A549 (cell line): ENCODE results near the gene C2orf66. TPM values are rescaled to one million over a fixed set of nuclear protein-coding genes. Genes with fewer than 3 reads are reported as not detected.

ENCODE experiments used
- ATAC-seq, 2 experiments: fragments of 200-7000 bp in 1 of 2; fragments of >200 bp in 1 of 2; cut with Nextera tagmentation in 1 of 2; cut with Tn5 transposase in 1 of 2; 3 replicates each; pipeline versions ENCODE4 v1.8.0 to v1.9.1; 2018 to 2020; ENCODE audit warnings: mild to moderate bottlenecking in 1 of 2, moderate library complexity in 1 of 2
- CTCF ChIA-PET: fragments of 300-600 bp; sonication (Branson Sonifier 250); formaldehyde crosslinking; extraction: SDS; loops from one replicate; lab custom pipeline; 2021; ENCODE audit warnings: antibody characterized with exemption, inconsistent platforms; lab: Yijun Ruan, JAX
- POLR2A ChIA-PET: fragments of 350-600 bp; formaldehyde crosslinking; extraction: SDS; loops from one replicate; lab custom pipeline; 2021; ENCODE audit warnings: antibody characterized with exemption, inconsistent platforms; lab: Yijun Ruan, JAX
- DNase-seq, 2 experiments: peaks; one replicate each; pipeline versions ENCODE4 v3.0.0 to v3.0.0-alpha.2; 2011 to 2016; ENCODE audit warnings: low read depth in 1 of 2, low spot score in 1 of 2
- FAIRE-seq: peaks from 2 replicates; lab custom pipeline; 2011; peaks lifted over from hg19 to GRCh38; lab: Jason Lieb, UNC
- H3K27ac ChIP-seq, 2 experiments: fragments of >200 bp; sonication (Bioruptor Twin); formaldehyde crosslinking; 3 replicates each; pipeline ENCODE4 v1.5.1; 2016 to 2017
- H3K4me1 ChIP-seq: fragments of >200 bp; sonication (Bioruptor Twin); formaldehyde crosslinking; 3 replicates; pipeline ENCODE4 v1.6.1; 2016
- H3K4me2 ChIP-seq: fragments of >200 bp; sonication (Bioruptor Twin); formaldehyde crosslinking; 3 replicates; pipeline ENCODE4 v1.6.1; 2016
- H3K4me3 ChIP-seq: fragments of >200 bp; sonication (Bioruptor Twin); formaldehyde crosslinking; 3 replicates; pipeline ENCODE4 v1.5.1; 2016
- H3K9me3 ChIP-seq: fragments of >200 bp; sonication (Bioruptor Twin); formaldehyde crosslinking; 3 replicates; pipeline ENCODE4 v1.6.1; 2016
- CEBPB ChIP-seq, 2 experiments: fragments of >200 bp in 1 of 2; sonication (Bioruptor Twin) in 1 of 2; formaldehyde crosslinking in 1 of 2; IDR thresholded peaks; 2 replicates each; pipeline ENCODE4 v1.6.1; 2012 to 2016
- E2F6 ChIP-seq: IDR thresholded peaks from 2 replicates; pipeline ENCODE4 v1.6.1; 2012; ENCODE audit warnings: low read depth, borderline replicate concordance
- EHMT2 ChIP-seq: fragments of 200-600 bp; sonication (generic); IDR thresholded peaks from 2 replicates; pipeline ENCODE4 v1.6.1; 2016; ENCODE audit warnings: antibody characterized with exemption, low read depth, mild to moderate bottlenecking, moderate library complexity
- ESRRA ChIP-seq: fragments of 150-350 bp; IDR thresholded peaks from 2 replicates; pipeline ENCODE4 v1.6.1; 2014; ENCODE audit warnings: mild to moderate bottlenecking, low read length, borderline replicate concordance
- FOSB ChIP-seq: fragments of 250-450 bp; sonication (Bioruptor Pico); IDR thresholded peaks from 2 replicates; pipeline ENCODE4 v1.5.0; 2020; ENCODE audit warnings: mild to moderate bottlenecking, moderate library complexity
- FOSL2 ChIP-seq, 2 experiments: fragments of 450-650 bp in 1 of 2; fragments of >200 bp in 1 of 2; sonication (Bioruptor Twin) in 1 of 2; formaldehyde crosslinking; IDR thresholded peaks; 2 replicates each; pipeline versions ENCODE4 v1.5.0 to v1.6.1; 2016 to 2020; ENCODE audit warnings: mild to moderate bottlenecking in 1 of 2, moderate library complexity in 1 of 2
- FOXS1 ChIP-seq: fragments of 250-450 bp; sonication (Bioruptor Pico); IDR thresholded peaks from 2 replicates; pipeline ENCODE4 v1.5.0; 2020; ENCODE audit warnings: mild to moderate bottlenecking, moderate library complexity
- HOXA7 ChIP-seq: fragments of 250-450 bp; sonication (Bioruptor Pico); IDR thresholded peaks from 2 replicates; pipeline ENCODE4 v1.5.0; 2020; ENCODE audit warnings: mild to moderate bottlenecking, moderate library complexity
- HOXB13 ChIP-seq: fragments of 250-450 bp; sonication (Bioruptor Pico); IDR thresholded peaks from 2 replicates; pipeline ENCODE4 v1.5.0; 2020; ENCODE audit warnings: low read depth, mild to moderate bottlenecking, moderate library complexity
- HOXB5 ChIP-seq: fragments of 250-450 bp; sonication (Bioruptor Pico); IDR thresholded peaks from 2 replicates; pipeline ENCODE4 v1.5.0; 2020; ENCODE audit warnings: mild to moderate bottlenecking, moderate library complexity
- JUNB ChIP-seq: fragments of >200 bp; sonication (Bioruptor Twin); formaldehyde crosslinking; IDR thresholded peaks from 2 replicates; pipeline ENCODE4 v1.6.1; 2016
- KDM1A ChIP-seq: fragments of 200-600 bp; sonication (generic); IDR thresholded peaks from 2 replicates; pipeline ENCODE4 v1.6.1; 2016; ENCODE audit warnings: low read depth, mild to moderate bottlenecking
- MAX ChIP-seq: IDR thresholded peaks from 2 replicates; pipeline ENCODE4 v1.6.1; 2012
- NFE2L2 ChIP-seq: fragments of 150-350 bp; conservative IDR thresholded peaks from 2 replicates; pipeline ENCODE4 v1.6.1; 2014; ENCODE audit warnings: low read length
- NR3C1 ChIP-seq: fragments of >200 bp; sonication (Bioruptor Twin); formaldehyde crosslinking; IDR thresholded peaks from 3 replicates; pipeline ENCODE4 v1.6.1; 2017
- PBX3 ChIP-seq: IDR thresholded peaks from 2 replicates; pipeline ENCODE4 v1.6.1; 2012
- PHF8 ChIP-seq: fragments of 200-600 bp; sonication (generic); IDR thresholded peaks from 2 replicates; pipeline ENCODE4 v1.6.1; 2016; ENCODE audit warnings: low read depth, mild to moderate bottlenecking, antibody characterized with exemption, moderate library complexity, borderline replicate concordance
- POLR2AphosphoS2 ChIP-seq: conservative IDR thresholded peaks from 2 replicates; pipeline ENCODE4 v1.6.1; 2012; ENCODE audit warnings: low read length, improper control_type of control experiment, inconsistent platforms
- RAD21 ChIP-seq, 2 experiments: fragments of >200 bp in 1 of 2; sonication (Bioruptor Twin) in 1 of 2; formaldehyde crosslinking in 1 of 2; IDR thresholded peaks in 1 of 2; conservative IDR thresholded peaks in 1 of 2; 2 replicates in 1 of 2; 3 replicates in 1 of 2; pipeline ENCODE4 v1.6.1; 2012 to 2018; ENCODE audit warnings: inconsistent platforms in 1 of 2
- RARB ChIP-seq: fragments of 250-450 bp; sonication (Bioruptor Pico); IDR thresholded peaks from 2 replicates; pipeline ENCODE4 v1.8.0; 2021; ENCODE audit warnings: mild to moderate bottlenecking, moderate library complexity
- RCOR1 ChIP-seq: fragments of 150-350 bp; IDR thresholded peaks from 2 replicates; pipeline ENCODE4 v1.6.1; 2014; ENCODE audit warnings: antibody characterized with exemption, low read length, low read depth
- SMC3 ChIP-seq: fragments of >200 bp; sonication (Bioruptor Twin); formaldehyde crosslinking; IDR thresholded peaks from 3 replicates; pipeline ENCODE4 v1.6.1; 2018; ENCODE audit warnings: inconsistent platforms
- TFCP2L1 ChIP-seq: fragments of 250-450 bp; sonication (Bioruptor Pico); IDR thresholded peaks from 2 replicates; pipeline ENCODE4 v1.5.0; 2021; ENCODE audit warnings: mild to moderate bottlenecking
- ZFP36 ChIP-seq: fragments of 450-650 bp; IDR thresholded peaks from 2 replicates; pipeline ENCODE4 v1.6.1; 2014; ENCODE audit warnings: borderline replicate concordance; ENCODE audit not compliant: partially characterized antibody
- ZNF302 ChIP-seq: fragments of 250-450 bp; sonication (Bioruptor Pico); IDR thresholded peaks from 2 replicates; pipeline ENCODE4 v1.9.0; 2021; ENCODE audit warnings: inconsistent platforms, mild to moderate bottlenecking, moderate library complexity
- ZSCAN20 ChIP-seq: fragments of 250-450 bp; sonication (Bioruptor Pico); IDR thresholded peaks from 2 replicates; pipeline ENCODE4 v1.8.0; 2022; ENCODE audit warnings: mild to moderate bottlenecking, moderate library complexity
- WGBS: methylation state at CpG from one replicate; pipeline ENCODE4 v1.1.6; 2017; ENCODE audit errors: missing lambda C conversion rate; 5-methylcytosine and 5-hydroxymethylcytosine counted together
- polyA plus RNA-seq, 4 experiments: library from polyadenylated mRNA; depleted of rRNA in 3 of 4; stranded (reverse); fragments of >200 nt; fragmentation: RNase III in 1 of 4; extraction: RNeasy Plus Mini Kit Qiagen cat#74134 plus additional on column Dnase treatment in 1 of 4; gene quantifications; 2 replicates in 3 of 4; 3 replicates in 1 of 4; pipeline ENCODE4 v1.2.3, GENCODE V29; 2011 to 2017

C2orf66 gene
- polyA plus RNA-seq, 2 of the 4 experiments (the other 2 are of a cell fraction): 0.08 to 0.28 TPM

DNA sequence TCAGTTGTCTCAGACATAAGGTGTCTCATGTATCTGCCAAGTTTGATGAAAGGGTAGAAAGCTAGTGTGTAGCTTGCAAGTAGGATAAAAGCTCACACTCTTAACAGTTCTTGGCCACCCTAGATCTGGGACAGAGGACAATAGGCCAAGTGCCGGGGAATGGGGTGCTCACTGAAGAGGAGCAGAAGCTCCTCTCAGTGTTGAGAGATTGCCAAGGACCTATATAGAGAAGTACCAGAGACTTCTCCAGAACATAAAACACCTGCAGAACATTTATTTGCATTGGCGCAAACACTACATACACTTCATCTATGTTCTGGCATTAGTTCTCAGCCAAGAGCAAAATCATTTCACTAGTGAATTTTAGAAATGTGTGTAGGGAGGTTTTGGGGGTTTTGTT is 6.8 kb downstream of the C2orf66 start:
- Histone ChIP-seq H3K4me2 (no peak overlapping the region), H3K9me3 (no peaks in the 10 kb centered on the region), H3K27ac (no peak overlapping the region)
- CTCF ChIA-PET: interaction anchor here (0.5 to 0.7 kb wide), 2 partner anchors 48 to 699 kb away, joined by 3 read pairs; no protein-coding TSS in a partner anchor
- no peak for ATAC-seq
- WGBS: 89% methylated on average over 2 of the region's 2 CpGs
- TF ChIP-seq E2F6 (no peak), EHMT2 (no peak), CEBPB (IDR thresholded peaks at IDR 0.05) (no peak), SMC3 (no peak), FOSB (no peak), JUNB (no peak), KDM1A (no peak), POLR2AphosphoS2 (no peak), PBX3 (no peak), ZSCAN20 (CRISPR knock-in tag) (no peak), MAX (no peak), RAD21 (conservative IDR thresholded peaks at IDR 0.05 in 1 of 2, IDR thresholded peaks at IDR 0.05 in 1 of 2) (no peak), FOXS1 (CRISPR knock-in tag) (no peak), NR3C1 (no peak), NFE2L2 (no peak), ZNF302 (CRISPR knock-in tag) (no peak)
- TF ChIP-seq, all 56 proteins: peak for 0
- no peak for FAIRE-seq
- Histone ChIP-seq H3K4me3 (no peak overlapping the region), H3K4me1 (peaks cover 19% of the 10 kb centered on the region; the same call in 2 of the 3 replicates)
- DNase-seq: no peak
- POLR2A ChIA-PET: no interaction called here

DNA sequence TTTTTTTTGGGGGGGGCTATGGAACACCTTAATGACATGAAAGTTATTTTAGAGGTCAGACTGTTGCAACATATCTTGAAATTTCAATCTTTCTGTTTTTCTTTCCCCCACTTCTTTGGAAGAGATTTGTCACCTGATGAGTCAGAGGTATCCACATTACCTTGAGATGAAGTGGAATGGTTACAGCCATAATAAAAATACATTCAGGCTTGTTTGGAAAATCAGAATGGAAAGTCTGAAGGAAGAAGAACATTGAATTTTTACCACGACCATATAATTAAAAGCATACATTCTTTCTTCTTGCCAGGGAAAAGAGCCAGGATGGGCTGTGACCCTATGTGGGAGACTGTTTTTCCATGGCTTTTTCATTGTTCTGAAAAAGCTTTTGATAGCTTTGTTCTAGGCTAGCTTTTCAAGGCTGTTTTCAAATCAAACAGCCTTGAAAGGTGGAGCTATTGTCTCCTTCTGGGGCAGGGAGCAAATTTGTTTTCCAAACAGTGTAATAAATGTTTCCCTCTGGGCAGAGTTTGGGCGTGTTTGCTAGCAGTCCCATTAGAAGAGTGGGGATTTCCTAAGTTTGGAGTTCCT is 7.4 kb downstream of the C2orf66 start:
- ATAC-seq: no peak
- peak overlapping the region in 1 of 2 experiments; percentile 50; a peak in 3 of 6 replicates for H3K27ac ChIP-seq
- H3K4me1 ChIP-seq: peaks cover 19% of the 10 kb centered on the region; the same call in 2 of the 3 replicates

More for the DNA sequence above, 7.4 kb downstream of the C2orf66 start:
- peak overlapping the region; percentile 33 for H3K4me2 ChIP-seq
- DNase-seq (no peak), FAIRE-seq (no peak)
- TF ChIP-seq ZFP36 (no peak), PBX3 (no peak), JUNB (0 out of 2 replicates have a peak, but pooled peaks have one; percentile 26), PHF8 (no peak), RCOR1 (no peak), HOXA7 (CRISPR knock-in tag) (no peak), SMC3 (no peak), ESRRA (no peak), E2F6 (no peak), FOSL2 (IDR thresholded peaks at IDR 0.05) (peak; percentile 29; the same call in 1 of the 2 replicates), FOSL2 (CRISPR knock-in tag; IDR thresholded peaks at IDR 0.05) (no peak), RARB (CRISPR knock-in tag) (no peak), TFCP2L1 (CRISPR knock-in tag) (no peak), CEBPB (IDR thresholded peaks at IDR 0.05) (no peak), NR3C1 (no peak), HOXB13 (no peak), HOXB5 (no peak)
- 4% methylated on average over 2 of the region's 2 CpGs for WGBS
- POLR2A ChIA-PET: no interaction called here
- CTCF ChIA-PET: interaction anchor here (0.5 to 0.7 kb wide), 2 partner anchors 48 to 700 kb away, joined by 3 read pairs; no protein-coding TSS in a partner anchor
- H3K9me3 ChIP-seq: no peaks in the 10 kb centered on the region
- no peak overlapping the region for H3K4me3 ChIP-seq
